Renal pelvis (tissue), 12 donors: ENCODE results near the gene MRPL16. TPM values are rescaled to one million over a fixed set of nuclear protein-coding genes. Genes with fewer than 3 reads are reported as not detected.
A peak's percentile ranks its signal among the peaks of the same experiment; 100 is the strongest.
"Not testable (repeated sequence)": the region's sequence is repeated elsewhere in the genome, so short reads cannot be mapped to it uniquely, and the experiment has no call there.

Experiments
- DNase-seq: peaks from one replicate; pipeline ENCODE4 v3.0.0-alpha.2; 2013
- long read RNA-seq, 16 experiments: transcript quantifications; one replicate each; lab custom pipeline, GENCODE V29; 2026
- polyA plus RNA-seq, 3 donors: library from polyadenylated mRNA; unstranded; fragments of 120-200 nt; gene quantifications; one replicate each; pipeline ENCODE4 v1.2.1, GENCODE V29; 2013; ENCODE audit not compliant: insufficient read length in 3 of 3

MRPL16 gene
- 10 to 100 TPM; 58.6 to 67.7 (median 63.3) TPM for polyA plus RNA-seq
- long read RNA-seq, donor 1, transcript MRPL16-201 (4 exons, 1,182 nt) = major isoform, 46 of 48 reads
- long read RNA-seq, donor 1, partial matches to known transcripts = 0 of 48 reads
- long read RNA-seq, donor 1, other reads (novel, unspliced or antisense) = 0 of 48 reads
- long read RNA-seq, donor 2, transcript MRPL16-201 (4 exons, 1,182 nt) = major isoform, 71 of 72 reads
- long read RNA-seq, donor 2, partial matches to known transcripts = 0 of 72 reads
- long read RNA-seq, donor 2, other reads (novel, unspliced or antisense) = 0 of 72 reads
- long read RNA-seq, donor 3, transcript MRPL16-201 (4 exons, 1,182 nt) = major isoform, 42 of 43 reads
- long read RNA-seq, donor 3, partial matches to known transcripts = 0 of 43 reads
- long read RNA-seq, donor 3, other reads (novel, unspliced or antisense) = 0 of 43 reads
- long read RNA-seq, donor 4, transcript MRPL16-201 (4 exons, 1,182 nt) = major isoform, 73 of 75 reads
- long read RNA-seq, donor 4, partial matches to known transcripts = 0 of 75 reads
- long read RNA-seq, donor 4, other reads (novel, unspliced or antisense) = 0 of 75 reads
- long read RNA-seq, donor 5, transcript MRPL16-201 (4 exons, 1,182 nt) = major isoform, 17 of 18 reads
- long read RNA-seq, donor 5, partial matches to known transcripts = 0 of 18 reads
- long read RNA-seq, donor 5, other reads (novel, unspliced or antisense) = 0 of 18 reads
- long read RNA-seq, donor 6, transcript MRPL16-201 (4 exons, 1,182 nt) = major isoform, 47 of 49 reads
- long read RNA-seq, donor 6, partial matches to known transcripts = 0 of 49 reads
- long read RNA-seq, donor 6, other reads (novel, unspliced or antisense) = 0 of 49 reads
- long read RNA-seq, donor 7, transcript MRPL16-201 (4 exons, 1,182 nt) = major isoform, 46 of 49 reads
- long read RNA-seq, donor 7, partial matches to known transcripts = 0 of 49 reads
- long read RNA-seq, donor 7, other reads (novel, unspliced or antisense) = 0 of 49 reads
- long read RNA-seq, donor 8, transcript MRPL16-201 (4 exons, 1,182 nt) = major isoform, 16 of 16 reads
- long read RNA-seq, donor 8, partial matches to known transcripts = 0 of 16 reads
- long read RNA-seq, donor 8, other reads (novel, unspliced or antisense) = 0 of 16 reads
- long read RNA-seq, donor 9, transcript MRPL16-201 (4 exons, 1,182 nt) = major isoform, 62 of 63 reads
- long read RNA-seq, donor 9, partial matches to known transcripts = 0 of 63 reads
- long read RNA-seq, donor 9, other reads (novel, unspliced or antisense) = 0 of 63 reads
- long read RNA-seq, donor 10, transcript MRPL16-201 (4 exons, 1,182 nt) = major isoform, 49 of 52 reads
- long read RNA-seq, donor 10, partial matches to known transcripts = 0 of 52 reads
- long read RNA-seq, donor 10, other reads (novel, unspliced or antisense) = 0 of 52 reads
- long read RNA-seq, donor 11, transcript MRPL16-201 (4 exons, 1,182 nt) = major isoform, 30 of 32 reads
- long read RNA-seq, donor 11, partial matches to known transcripts = 0 of 32 reads
- long read RNA-seq, donor 11, other reads (novel, unspliced or antisense) = 0 of 32 reads
- long read RNA-seq, donor 12, transcript MRPL16-201 (4 exons, 1,182 nt) = major isoform, 57 of 57 reads
- long read RNA-seq, donor 12, partial matches to known transcripts = 0 of 57 reads
- long read RNA-seq, donor 12, other reads (novel, unspliced or antisense) = 0 of 57 reads
- long read RNA-seq, donor 13, transcript MRPL16-201 (4 exons, 1,182 nt) = major isoform, 16 of 19 reads
- long read RNA-seq, donor 13, partial matches to known transcripts = 0 of 19 reads
- long read RNA-seq, donor 13, other reads (novel, unspliced or antisense) = 0 of 19 reads
- long read RNA-seq, donor 14 = 0 reads
- long read RNA-seq, donor 15, transcript MRPL16-201 (4 exons, 1,182 nt) = major isoform, 74 of 77 reads
- long read RNA-seq, donor 15, partial matches to known transcripts = 0 of 77 reads
- long read RNA-seq, donor 15, other reads (novel, unspliced or antisense) = 0 of 77 reads
- long read RNA-seq, donor 16, transcript MRPL16-201 (4 exons, 1,182 nt) = major isoform, 58 of 69 reads
- long read RNA-seq, donor 16, transcript MRPL16-204 (4 exons, 574 nt) = minor isoform, 5 of 69 reads
- long read RNA-seq, donor 16, partial matches to known transcripts = 5 of 69 reads
- long read RNA-seq, donor 16, other reads (novel, unspliced or antisense) = 0 of 69 reads

DNA sequence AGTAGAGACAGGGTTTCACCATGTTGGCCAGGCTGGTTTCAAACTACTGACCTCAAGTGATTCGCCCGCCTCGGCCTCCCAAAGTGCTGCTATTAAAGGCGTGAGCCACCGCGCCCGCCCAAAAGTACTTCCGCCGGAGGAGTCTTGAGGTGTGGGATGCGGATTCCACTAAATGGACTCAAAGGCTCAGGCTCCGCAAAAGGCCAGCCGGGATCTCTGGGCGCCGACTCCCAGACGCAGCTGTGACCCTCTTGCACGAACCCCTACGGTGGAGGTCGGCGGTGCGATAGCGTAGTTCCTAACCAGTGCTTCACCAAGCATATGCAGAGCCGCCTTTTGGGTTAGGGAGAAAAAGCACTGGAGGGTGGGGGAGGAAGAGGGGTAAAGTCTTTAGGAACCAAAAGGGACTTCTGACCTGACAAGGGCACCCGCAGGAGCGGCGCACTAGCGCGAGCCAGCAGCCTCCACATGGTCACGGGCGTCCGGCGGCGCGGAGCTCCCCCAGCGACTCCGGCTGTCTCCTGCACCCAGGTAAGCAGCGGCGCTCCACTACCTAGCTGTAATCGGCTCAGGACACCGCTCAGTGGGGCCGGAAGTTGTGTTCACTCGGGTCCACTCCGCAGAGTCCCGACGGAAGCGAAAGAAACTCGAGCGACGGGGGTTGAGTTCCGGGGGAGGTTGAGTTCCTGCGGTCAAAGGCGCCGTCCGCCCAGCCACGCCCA, at the start of gene MRPL16:
Gene MRPL16, minus strand, starts transcription at position 590 of the 722 bp plus-strand sequence. Its CDS starts 120 bp downstream, at position 470.
- DNase-seq = peak; percentile 90

DNA sequence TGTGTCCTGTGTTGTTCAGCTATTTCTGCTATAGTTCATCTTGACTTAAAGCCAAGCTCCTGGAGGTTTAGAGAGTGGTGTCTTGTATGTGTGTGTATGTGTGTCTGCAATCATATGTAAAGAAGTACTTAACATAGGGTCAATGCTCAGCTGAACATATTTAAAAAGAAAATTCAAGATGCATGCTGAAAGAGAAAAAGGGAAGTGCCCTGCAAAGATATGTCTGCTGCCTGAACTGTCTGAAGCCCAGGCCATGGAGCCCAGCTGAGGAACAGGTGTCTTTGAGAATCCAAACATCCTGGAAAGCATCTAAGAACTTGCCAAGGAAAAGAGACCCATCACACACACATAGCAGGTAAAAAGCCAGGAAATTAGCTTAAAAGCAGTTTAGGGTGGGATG, 49.1 kb upstream of the MRPL16 start:
- no peak for DNase-seq

DNA sequence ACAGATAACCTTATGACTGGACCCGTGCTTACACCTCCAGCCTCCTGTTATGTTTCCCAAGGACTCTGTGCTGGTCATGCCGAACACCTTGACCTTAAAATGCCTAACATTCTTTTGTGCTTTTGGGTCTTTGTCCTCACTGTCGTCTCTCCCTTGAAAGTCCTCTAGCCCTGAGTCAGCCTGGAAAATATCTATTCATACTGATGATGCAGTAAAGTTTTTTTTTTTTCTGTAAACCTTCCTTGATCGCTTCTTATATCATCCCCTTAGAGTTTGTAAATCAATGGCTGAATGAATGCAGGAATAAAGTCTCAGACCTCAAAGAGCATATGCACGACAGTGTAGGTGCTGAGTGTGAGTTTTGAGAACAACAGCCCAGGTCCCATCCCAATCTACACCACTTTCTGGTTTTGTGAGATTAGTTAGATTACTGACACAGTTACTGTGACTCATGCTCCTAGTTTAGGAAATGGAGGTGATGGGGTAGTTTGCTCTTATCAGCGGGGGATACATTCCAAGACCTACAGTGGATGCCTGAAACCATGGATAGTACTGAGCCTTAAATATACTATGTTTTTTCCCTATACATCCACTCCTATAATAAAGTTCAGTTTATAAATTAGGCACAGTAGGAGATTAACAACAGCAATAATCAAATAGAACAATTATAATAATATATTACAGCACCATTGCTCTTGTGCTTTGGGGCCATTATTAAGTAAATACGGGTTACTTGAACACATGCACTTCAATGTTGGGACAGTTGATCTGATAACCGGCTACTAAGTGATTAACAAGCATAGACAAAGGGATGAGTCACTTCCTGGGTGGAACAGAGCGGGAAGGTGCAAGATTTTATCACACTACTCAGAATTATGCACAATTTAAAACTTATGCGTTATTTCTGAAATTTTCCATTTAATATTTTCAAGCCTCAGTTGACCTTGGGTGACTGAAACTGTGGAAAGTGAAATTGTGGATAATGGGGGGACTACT, 47.2 kb upstream of the MRPL16 start:
- no peak for DNase-seq

DNA sequence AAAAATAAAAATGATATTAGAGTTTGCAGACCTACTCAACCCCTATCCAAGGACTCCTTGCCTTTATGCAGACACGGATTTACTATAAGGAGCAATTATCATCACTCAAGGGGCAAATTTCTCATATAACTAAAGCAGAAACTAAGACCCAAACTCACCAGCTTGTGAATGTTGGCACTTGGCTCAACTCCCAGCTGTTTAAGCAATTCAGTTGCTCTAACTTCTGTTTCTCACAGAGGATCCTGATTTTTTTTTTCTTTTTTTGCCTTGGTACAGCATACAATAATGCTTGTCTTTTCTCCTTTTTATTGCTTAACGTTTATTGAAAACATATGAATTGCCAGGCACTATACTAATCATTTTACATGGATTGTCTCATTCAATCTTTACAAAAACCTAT, 44.3 kb upstream of the MRPL16 start:
- DNase-seq = no peak

DNA sequence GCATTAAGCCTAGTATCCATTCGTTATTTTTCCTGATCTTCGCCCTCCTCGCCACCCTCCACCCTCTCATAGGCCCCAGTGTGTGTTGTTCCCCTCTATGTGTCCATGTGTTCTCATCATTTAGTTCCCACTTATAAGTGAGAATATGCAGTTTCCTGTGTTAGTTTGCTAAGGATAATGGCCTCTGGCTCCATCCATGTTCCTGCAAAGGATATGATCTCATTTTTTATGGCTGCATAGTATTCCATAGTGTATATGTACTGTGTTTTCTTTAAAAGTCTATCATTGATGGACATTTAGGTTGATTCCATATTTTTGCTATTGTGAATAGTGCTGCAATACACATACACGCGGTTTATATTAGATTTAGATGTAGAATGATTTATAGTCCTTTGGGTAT, 40.8 kb upstream of the MRPL16 start:
- DNase-seq = not testable (repeated sequence)

DNA sequence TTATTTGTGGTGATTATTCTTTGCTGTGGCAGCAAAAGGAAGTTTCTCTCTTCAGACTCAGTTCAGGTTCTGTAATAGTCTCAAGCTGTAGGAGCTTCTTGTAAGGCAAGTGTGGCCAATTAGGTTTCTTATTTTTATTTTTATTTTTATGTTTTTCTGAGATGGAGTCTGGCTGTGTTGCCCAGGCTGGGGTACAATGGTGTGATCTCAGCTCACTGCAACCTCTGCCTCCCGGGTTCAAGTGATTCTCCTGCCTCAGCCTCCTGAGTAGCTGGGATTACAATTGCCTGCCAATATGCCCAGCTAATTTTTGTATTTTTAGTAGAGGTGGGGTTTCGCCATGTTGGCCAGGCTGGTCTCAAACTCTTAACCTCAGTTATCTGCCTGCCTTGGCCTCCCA, 39.0 kb upstream of the MRPL16 start:
- not testable (repeated sequence) for DNase-seq

DNA sequence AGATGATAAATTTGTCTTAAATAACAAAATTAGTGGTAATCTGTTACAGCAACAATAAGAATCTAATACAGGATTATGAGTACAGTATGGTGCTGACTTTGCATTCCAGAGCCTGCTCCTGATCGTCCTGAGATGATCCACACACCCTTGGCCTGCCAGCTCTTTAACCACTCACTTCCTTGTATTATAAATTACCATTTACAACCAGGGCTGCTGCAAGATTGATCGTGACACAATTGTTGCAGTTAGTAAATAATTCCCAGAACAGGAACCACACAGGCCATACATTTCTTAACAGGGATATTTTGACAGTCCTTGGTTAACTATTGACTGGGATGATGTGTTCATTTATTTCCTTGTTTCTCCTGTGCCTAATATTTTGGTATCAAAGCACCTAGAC, 38.6 kb upstream of the MRPL16 start:
- DNase-seq = peak; percentile 10

DNA sequence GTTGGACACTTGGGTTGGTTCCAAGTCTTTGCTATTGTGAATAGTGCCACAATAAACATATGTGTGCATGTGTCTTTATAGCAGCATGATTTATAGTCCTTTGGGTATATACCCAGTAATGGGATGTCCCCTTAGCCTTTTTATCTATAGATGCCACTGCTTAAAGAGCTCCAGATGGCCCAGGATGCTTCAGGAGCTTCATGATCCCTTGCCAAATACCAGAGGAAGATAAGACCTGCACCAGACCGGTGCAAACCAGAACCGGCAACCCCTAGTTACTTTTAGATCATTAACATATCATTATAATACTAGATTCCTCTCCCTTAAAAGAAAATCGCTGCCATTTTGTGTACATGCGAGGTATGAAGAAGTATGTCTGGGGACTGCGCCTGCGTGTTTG, 37.9 kb upstream of the MRPL16 start:
- not testable (repeated sequence) for DNase-seq

DNA sequence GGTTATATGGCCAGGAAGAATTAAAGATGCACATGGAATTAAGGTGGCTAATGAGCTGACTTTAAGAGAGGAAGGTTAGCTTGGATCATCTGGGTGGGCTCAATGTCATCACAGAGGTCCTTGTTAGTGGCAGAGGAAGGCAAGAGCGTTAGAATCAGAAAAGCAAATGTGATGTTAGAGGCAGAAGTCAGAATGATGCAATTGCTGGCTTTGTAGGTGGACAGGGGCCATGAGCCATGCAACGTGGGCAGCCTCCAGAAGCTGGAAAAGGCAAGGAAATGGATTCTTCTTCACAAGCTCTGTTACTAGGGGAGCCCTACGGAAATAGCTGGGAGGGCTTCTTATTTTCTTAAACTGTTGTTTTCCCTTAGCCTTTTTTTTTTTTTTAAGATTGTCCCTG, 37.0 kb upstream of the MRPL16 start:
- DNase-seq = no peak

DNA sequence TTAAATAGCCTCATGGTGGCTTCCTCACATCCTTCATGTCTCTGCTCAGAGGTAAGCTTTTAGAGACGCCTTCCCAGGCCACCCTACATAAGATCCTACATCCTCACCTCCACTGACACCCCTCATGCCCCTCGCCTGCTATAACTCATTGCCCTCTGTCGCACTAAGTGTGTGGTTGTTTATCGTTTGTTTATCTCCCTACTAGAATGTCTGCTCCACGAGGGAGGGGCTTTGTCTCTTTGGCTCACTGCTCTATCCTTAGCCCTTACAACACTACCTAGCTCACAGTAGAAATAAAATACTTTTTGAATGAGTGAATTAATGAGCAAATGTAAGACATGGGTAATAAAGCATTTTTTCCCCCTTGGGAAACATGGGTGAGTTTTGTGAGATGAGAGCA, 36.0 kb upstream of the MRPL16 start:
- DNase-seq = no peak

DNA sequence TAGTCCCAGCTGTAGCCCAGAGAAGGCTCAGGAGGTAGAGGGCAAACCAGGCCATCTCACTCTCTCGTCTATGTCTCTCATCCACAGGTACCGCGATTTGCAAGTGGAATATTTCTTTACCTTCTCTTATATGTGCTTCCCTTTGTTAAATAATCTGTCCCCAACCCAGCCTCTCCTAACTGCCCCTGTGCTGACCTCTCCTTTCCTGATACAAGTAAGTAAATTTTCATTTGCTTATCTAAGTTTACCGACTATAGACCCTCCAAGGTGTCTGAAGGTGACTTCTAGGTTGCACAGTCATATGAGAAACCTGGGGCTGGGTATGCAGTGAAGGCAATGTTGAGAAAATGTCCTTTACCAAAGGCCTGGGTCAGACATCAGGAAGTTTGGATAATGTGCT, 34.8 kb upstream of the MRPL16 start, which contains the start of gene CBLIF:
Gene CBLIF, minus strand, starts transcription at position 101 of the 400 bp plus-strand sequence. Its CDS starts 46 bp downstream, at position 55.
- DNase-seq = no peak

DNA sequence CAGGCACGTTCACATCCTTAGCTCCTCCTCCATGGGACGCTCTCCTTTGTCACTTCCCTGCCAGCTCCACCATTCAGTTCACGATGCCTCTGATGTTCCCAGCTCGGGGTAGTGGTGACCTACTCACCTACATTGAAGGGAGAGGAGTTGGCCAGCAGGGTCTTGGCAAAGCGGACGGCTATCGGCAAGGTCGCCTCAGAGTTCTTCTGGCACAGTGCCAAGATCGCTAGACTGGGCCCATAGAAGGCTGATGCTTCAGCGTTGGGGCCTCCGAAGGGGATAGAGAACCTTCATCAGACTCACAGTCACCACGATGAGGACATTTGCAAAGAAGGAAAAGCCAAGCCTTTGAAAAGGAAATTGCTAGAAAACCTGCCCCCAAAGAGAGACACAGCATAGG, 31.7 kb upstream of the MRPL16 start:
- DNase-seq = no peak

DNA sequence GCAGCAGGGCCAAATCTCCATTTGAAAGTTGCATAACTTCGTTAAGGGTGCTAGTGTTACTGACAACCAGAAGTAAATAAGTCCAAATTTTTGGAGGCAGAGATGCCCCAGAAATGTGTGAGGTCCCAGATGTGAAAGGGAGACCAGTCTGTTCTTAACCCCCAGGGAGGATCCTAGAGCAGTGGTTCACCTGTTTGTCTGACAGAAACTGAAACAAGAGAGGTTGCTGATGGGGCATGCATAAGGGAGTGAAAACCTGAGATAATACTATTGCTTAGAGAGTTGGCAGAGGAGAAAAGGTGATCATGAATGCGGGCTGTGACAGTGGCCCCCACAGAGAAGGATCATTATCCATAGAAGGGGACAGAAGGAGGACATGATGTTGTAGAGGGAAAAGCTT, 30.9 kb upstream of the MRPL16 start:
- no peak for DNase-seq

DNA sequence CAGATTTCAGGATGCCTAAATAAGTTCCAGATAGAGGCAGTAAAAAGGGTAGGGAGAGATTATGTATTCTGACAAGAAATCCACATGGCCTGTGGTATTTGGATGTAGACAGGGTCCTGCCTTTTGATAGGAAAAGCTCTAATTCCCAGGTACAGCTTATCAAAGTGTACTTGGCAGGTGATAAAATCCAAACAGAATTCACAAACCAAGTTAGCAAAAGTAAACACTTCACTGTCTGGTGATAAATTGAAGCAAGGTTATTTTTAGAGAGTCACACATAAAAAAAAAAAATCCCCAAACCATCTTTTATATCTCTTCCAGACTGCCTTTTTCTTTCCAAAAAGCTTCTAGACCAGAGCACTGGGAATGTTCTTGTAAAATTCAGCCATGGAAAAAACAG, 29.0 kb upstream of the MRPL16 start:
- DNase-seq = no peak

DNA sequence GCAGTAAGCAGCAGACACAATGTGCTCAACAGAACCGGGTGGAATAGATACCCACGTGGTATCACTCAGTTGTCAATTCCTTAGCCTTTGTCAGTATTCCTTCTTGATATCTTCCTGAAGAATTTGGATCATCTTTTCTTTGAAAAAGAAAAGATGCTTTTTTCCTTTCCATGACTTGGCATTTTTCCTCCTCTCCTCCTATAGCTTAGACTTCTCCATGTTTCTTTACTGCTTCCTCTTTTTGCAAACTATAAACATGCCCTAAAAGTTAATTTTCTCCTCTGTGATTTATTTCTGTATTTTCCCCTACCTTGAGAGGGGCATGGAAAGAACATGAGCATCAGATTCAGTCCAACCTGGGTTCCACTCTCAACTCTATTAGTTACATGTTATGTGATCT, 23.0 kb upstream of the MRPL16 start:
- DNase-seq = no peak

DNA sequence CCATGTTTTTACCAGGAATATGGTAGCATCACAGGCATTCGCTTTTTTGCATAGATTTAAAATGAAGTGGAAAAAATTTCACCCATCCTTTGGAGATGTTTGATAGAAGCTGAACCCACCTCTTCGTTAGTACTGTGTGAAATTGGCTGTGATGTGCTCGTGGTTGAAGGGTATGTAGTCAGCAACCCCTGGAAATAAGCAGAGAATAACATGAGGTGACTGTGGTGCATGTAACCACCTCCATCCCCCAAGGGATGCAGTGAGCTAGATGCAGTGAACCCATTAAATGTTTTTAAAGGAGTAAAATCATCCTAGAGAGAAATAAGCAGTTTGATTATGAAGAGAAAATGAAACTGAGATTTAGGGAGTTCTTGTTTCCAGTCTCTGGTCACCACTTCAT, 18.8 kb upstream of the MRPL16 start:
- DNase-seq = no peak

DNA sequence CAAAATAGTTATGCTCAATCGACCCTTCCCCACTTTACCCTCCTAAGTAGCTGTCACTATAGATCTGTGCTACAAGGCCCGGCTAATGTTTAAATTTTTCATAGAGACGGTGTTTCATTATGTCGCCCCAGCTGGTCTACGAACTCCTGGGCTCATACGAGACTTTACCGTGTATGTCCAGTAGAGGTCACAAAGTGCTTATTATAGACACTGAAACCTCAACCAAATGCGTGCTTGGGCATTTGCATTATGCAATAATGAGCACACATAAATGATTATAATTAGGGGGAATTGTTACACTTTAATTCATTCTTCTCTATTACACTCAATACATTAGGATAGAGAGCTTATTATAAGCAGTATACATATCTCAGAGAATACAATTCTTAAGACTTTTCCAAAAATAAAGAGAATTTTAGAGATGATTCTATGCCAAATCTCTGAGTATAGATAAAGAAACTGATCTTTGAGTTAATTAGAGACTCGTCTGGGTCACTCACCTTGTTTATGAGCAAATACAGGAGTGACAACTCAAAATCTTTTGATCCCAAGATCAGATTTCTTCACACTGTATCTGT, 12.5 kb upstream of the MRPL16 start:
- peak; percentile 20 for DNase-seq
